T-cell (primary cell): ENCODE measurements around the gene TNFAIP1. TPM values are rescaled to one million over a fixed set of nuclear protein-coding genes. Genes with fewer than 3 reads are reported as not detected.

ENCODE experiments used
- ATAC-seq, 4 experiments: fragments of 200-7000 bp in 3 of 4; fragments of 150-1000 bp in 1 of 4; cut with Tn5 transposase; replicated peaks in 1 of 4; 1 replicate in 3 of 4; 2 replicates in 1 of 4; pipeline ENCODE4 v1.10.0; 2021; ENCODE audit warnings: moderate library complexity in 3 of 4, mild to moderate bottlenecking in 2 of 4, moderate number of reproducible peaks in 1 of 4
- CTCF ChIA-PET, 2 donors: fragments of 300-600 bp; sonication (Branson Sonifier 250); formaldehyde crosslinking; loops; one replicate each; lab custom pipeline; 2022; ENCODE audit warnings: antibody characterized with exemption in 2 of 2; lab: Charles Lee
- POLR2A ChIA-PET, 2 donors: fragments of 300-600 bp; sonication (Branson Sonifier 250); formaldehyde crosslinking; loops; one replicate each; lab custom pipeline; 2022; ENCODE audit warnings: antibody characterized with exemption in 2 of 2; lab: Charles Lee
- DNase-seq, 35 experiments: peaks; one replicate each; pipeline versions ENCODE4 v3.0.0 to v3.0.0-alpha.2; 2013 to 2023
- H3K27ac ChIP-seq: one replicate; pipeline ENCODE4 v1.5.1; 2013; ENCODE audit warnings: low read length
- H3K27me3 ChIP-seq, 2 experiments: replicated peaks in 1 of 2; 1 replicate in 1 of 2; 2 replicates in 1 of 2; pipeline versions ENCODE4 v1.6.1 to v1.7.0; 2013; ENCODE audit warnings: low read length in 1 of 2, mixed read lengths in 1 of 2; ENCODE audit not compliant: control insufficient read depth in 2 of 2, insufficient read depth in 2 of 2; ENCODE audit errors: extremely low read depth in 1 of 2
- H3K36me3 ChIP-seq, 2 donors: 1 replicate in 1 of 2; 2 replicates in 1 of 2; pipeline versions ENCODE4 v1.6.1 to v1.7.0; 2013; ENCODE audit warnings: low read length in 1 of 2; ENCODE audit not compliant: control insufficient read depth in 2 of 2, insufficient read depth in 1 of 2; ENCODE audit errors: extremely low read depth in 1 of 2
- H3K4me1 ChIP-seq, 2 experiments: 1 replicate in 1 of 2; 2 replicates in 1 of 2; pipeline versions ENCODE4 v1.6.1 to v1.7.0; 2013; ENCODE audit warnings: low read length in 2 of 2, mixed read lengths in 1 of 2; ENCODE audit not compliant: insufficient read depth in 2 of 2, control insufficient read depth in 1 of 2; ENCODE audit errors: extremely low read depth in 1 of 2
- H3K4me3 ChIP-seq, 2 donors: 1 replicate in 1 of 2; 2 replicates in 1 of 2; pipeline versions ENCODE4 v1.5.1 to v1.7.0; 2013; ENCODE audit warnings: mild to moderate bottlenecking in 2 of 2, low read length in 1 of 2, moderate library complexity in 1 of 2; ENCODE audit not compliant: control insufficient read depth in 1 of 2; ENCODE audit errors: extremely low read depth in 1 of 2
- H3K9me3 ChIP-seq: 2 replicates; pipeline ENCODE4 v1.7.0; 2013
- H3K27ac Mint-ChIP-seq, 2 donors: one replicate each; pipeline ENCODE4 v1.8.0; 2020 to 2021; ENCODE audit warnings: mild to moderate bottlenecking in 2 of 2, mixed read lengths in 2 of 2
- H3K27me3 Mint-ChIP-seq, 2 donors: one replicate each; pipeline ENCODE4 v1.8.0; 2021 to 2022; ENCODE audit warnings: mixed read lengths in 2 of 2
- H3K36me3 Mint-ChIP-seq: one replicate; pipeline ENCODE4 v1.8.0; 2021; ENCODE audit warnings: mixed read lengths
- H3K4me1 Mint-ChIP-seq, 3 donors: one replicate each; pipeline ENCODE4 v1.8.0; 2020 to 2022; ENCODE audit warnings: mixed read lengths in 3 of 3, mild to moderate bottlenecking in 1 of 3
- H3K4me3 Mint-ChIP-seq, 3 donors: one replicate each; pipeline ENCODE4 v1.8.0; 2020 to 2022; ENCODE audit warnings: mild to moderate bottlenecking in 3 of 3, mixed read lengths in 3 of 3, moderate library complexity in 3 of 3
- H3K9me3 Mint-ChIP-seq, 3 donors: one replicate each; pipeline ENCODE4 v1.8.0; 2020 to 2022; ENCODE audit warnings: mixed read lengths in 3 of 3
- WGBS: methylation state at CpG from one replicate; pipeline ENCODE4 v1.1.5; 2013; ENCODE audit warnings: missing lambda C conversion rate; ENCODE audit not compliant: insufficient coverage; 5-methylcytosine and 5-hydroxymethylcytosine counted together
- total RNA-seq, 35 experiments: library from RNA in 6 of 35; stranded (reverse) in 6 of 35; fragments of 120-200 nt in 1 of 35; gene quantifications; one replicate each; pipeline versions ENCODE4 v1.2.1 to v1.2.4 and lab custom pipeline; 2013 to 2026

TNFAIP1 gene
- total RNA-seq, 5 donors from 2014 or later (not counting 1 experiment from before 2014, with no cell fraction given), result 12.1 to 28.9 (median 23.3) TPM

GRCh38 chr17:28340374-28340773 is 4.8 kb downstream of the TNFAIP1 start:
- H3K36me3 Mint-ChIP-seq, result peaks cover 19% of the 10 kb centered on the region
- POLR2A ChIA-PET, result no interaction called here

GRCh38 chr17:28341516-28341915 is 6.0 kb downstream of the TNFAIP1 start:
- Histone ChIP-seq H3K4me1 (peaks cover 3 to 4% of the 10 kb centered on the region in 2 experiments), H3K9me3 (no peaks in the 10 kb centered on the region), H3K36me3 (peaks cover 10 to 70% of the 10 kb centered on the region in 2 donors), H3K4me3 (no peak overlapping the region), H3K27ac (no peak overlapping the region), H3K27me3 (no peaks in the 10 kb centered on the region)
- no peak for ATAC-seq
- Mint-ChIP-seq H3K4me1 (peaks cover 18 to 21% (median 20%) of the 10 kb centered on the region in 3 donors), H3K27ac (no peak overlapping the region), H3K9me3 (no peaks in the 10 kb centered on the region), H3K36me3 (peaks cover 19% of the 10 kb centered on the region), H3K4me3 (no peak overlapping the region), H3K27me3 (no peaks in the 10 kb centered on the region)
- DNase-seq, result no peak
- ChIA-PET CTCF (no interaction called here), POLR2A (no interaction called here)
- 97% methylated on average over 7 of the region's 11 CpGs for WGBS

More at GRCh38 chr17:28340374-28340773, 4.8 kb downstream of the TNFAIP1 start:
- H3K4me1 ChIP-seq, result peaks cover 6 to 12% of the 10 kb centered on the region in 2 experiments
- no peaks in the 10 kb centered on the region for H3K9me3 Mint-ChIP-seq
- DNase-seq (no peak), ATAC-seq (no peak)
- H3K36me3 ChIP-seq, result peaks cover 10 to 58% of the 10 kb centered on the region in 2 donors
- peaks cover 28 to 29% (median 28%) of the 10 kb centered on the region in 3 donors for H3K4me1 Mint-ChIP-seq
- CTCF ChIA-PET, result no interaction called here
- no peaks in the 10 kb centered on the region for H3K27me3 ChIP-seq
- H3K27me3 Mint-ChIP-seq, result no peaks in the 10 kb centered on the region
- no peaks in the 10 kb centered on the region for H3K9me3 ChIP-seq
- no peak overlapping the region for H3K27ac ChIP-seq
- H3K4me3 ChIP-seq, result no peak overlapping the region
- H3K27ac Mint-ChIP-seq, result no peak overlapping the region
- WGBS, result 84% methylated on average over 5 of the region's 6 CpGs
- no peak overlapping the region for H3K4me3 Mint-ChIP-seq

- DNase-seq, result no peak
- Histone ChIP-seq H3K27me3 (no peaks in the 10 kb centered on the region), H3K9me3 (no peaks in the 10 kb centered on the region), H3K4me3 (no peak overlapping the region), H3K27ac (no peak overlapping the region), H3K36me3 (peaks cover 10 to 78% of the 10 kb centered on the region in 2 donors), H3K4me1 (no peaks in the 10 kb centered on the region)
- Mint-ChIP-seq H3K9me3 (no peaks in the 10 kb centered on the region), H3K36me3 (peaks cover 24% of the 10 kb centered on the region), H3K4me1 (peaks cover 10 to 13% (median 13%) of the 10 kb centered on the region in 3 donors), H3K27me3 (no peaks in the 10 kb centered on the region), H3K4me3 (no peak overlapping the region), H3K27ac (no peak overlapping the region)
- ATAC-seq, result no peak
- POLR2A ChIA-PET, result no interaction called here
- CTCF ChIA-PET, result no interaction called here
- 93% methylated on average over 14 of the region's 14 CpGs for WGBS
Observed at GRCh38 chr17:28342313-28342712, 6.8 kb downstream of the TNFAIP1 start.

GRCh38 chr17:28343491-28343932 is 8.0 kb downstream of the TNFAIP1 start:
- ChIA-PET CTCF (no interaction called here), POLR2A (interaction anchor here in 1 of 2 donors (0.6 to 0.8 kb wide), 3 partner anchors 12 to 569 kb away, joined by 4 read pairs; no protein-coding TSS in a partner anchor)
- Mint-ChIP-seq H3K36me3 (peaks cover 27% of the 10 kb centered on the region), H3K9me3 (no peaks in the 10 kb centered on the region), H3K27ac (peak overlapping the region in 1 of 2 donors; percentile 50), H3K4me3 (no peak overlapping the region), H3K4me1 (peaks cover 0 to 4% (median 2%) of the 10 kb centered on the region in 3 donors), H3K27me3 (no peaks in the 10 kb centered on the region)
- H3K4me1 ChIP-seq, result no peaks in the 10 kb centered on the region
- peak in 2 of 4 experiments; percentile 21 to 51 for ATAC-seq
- no peaks in the 10 kb centered on the region for H3K9me3 ChIP-seq
- peaks cover 14 to 89% of the 10 kb centered on the region in 2 donors for H3K36me3 ChIP-seq
- WGBS, result 58% methylated on average over 8 of the region's 10 CpGs
- no peaks in the 10 kb centered on the region for H3K27me3 ChIP-seq
- H3K4me3 ChIP-seq, result no peak overlapping the region
- no peak overlapping the region for H3K27ac ChIP-seq
- no peak for DNase-seq

- CTCF ChIA-PET, result no interaction called here
- Mint-ChIP-seq H3K4me3 (no peak overlapping the region), H3K27ac (no peak overlapping the region), H3K36me3 (peaks cover 24% of the 10 kb centered on the region), H3K4me1 (peaks cover 0 to 2% (median 0%) of the 10 kb centered on the region in 3 donors), H3K9me3 (no peaks in the 10 kb centered on the region), H3K27me3 (no peaks in the 10 kb centered on the region)
- no peaks in the 10 kb centered on the region for H3K9me3 ChIP-seq
- H3K27me3 ChIP-seq, result no peaks in the 10 kb centered on the region
- POLR2A ChIA-PET, result no interaction called here
- no peak overlapping the region for H3K4me3 ChIP-seq
- 94% methylated on average over 7 of the region's 9 CpGs for whole genome bisulfite sequencing
- H3K36me3 ChIP-seq, result peaks cover 16 to 92% of the 10 kb centered on the region in 2 donors
- DNase-seq (no peak), ATAC-seq (no peak)
- H3K27ac ChIP-seq, result no peak overlapping the region
- no peaks in the 10 kb centered on the region for H3K4me1 ChIP-seq
Observed at GRCh38 chr17:28344011-28344410, 8.4 kb downstream of the TNFAIP1 start.

- no peak overlapping the region for H3K27ac ChIP-seq
- H3K9me3 ChIP-seq, result no peaks in the 10 kb centered on the region
- Mint-ChIP-seq H3K27ac (no peak overlapping the region), H3K4me3 (no peak overlapping the region), H3K36me3 (peaks cover 21% of the 10 kb centered on the region), H3K4me1 (no peaks in the 10 kb centered on the region), H3K9me3 (no peaks in the 10 kb centered on the region), H3K27me3 (no peaks in the 10 kb centered on the region)
- no peak for DNase-seq
- ChIA-PET POLR2A (no interaction called here), CTCF (no interaction called here)
- no peaks in the 10 kb centered on the region for H3K27me3 ChIP-seq
- 99% methylated on average over 16 of the region's 19 CpGs for WGBS
- no peak overlapping the region for H3K4me3 ChIP-seq
- ATAC-seq, result no peak
- peaks cover 17 to 93% of the 10 kb centered on the region in 2 donors for H3K36me3 ChIP-seq
- no peaks in the 10 kb centered on the region for H3K4me1 ChIP-seq
Observed at GRCh38 chr17:28344435-28344901, 8.9 kb downstream of the TNFAIP1 start.
